Breast epithelium (tissue), 4 donors: ENCODE measurements around the gene RERG. TPM values are rescaled to one million over a fixed set of nuclear protein-coding genes. Genes with fewer than 3 reads are reported as not detected.

Source experiments
- DNase-seq, 2 donors: peaks; one replicate each; pipeline ENCODE4 v3.0.0-alpha.2; 2019; ENCODE audit warnings: low spot score in 2 of 2
- H3K27ac ChIP-seq, 2 donors: fragments of 200-600 bp; sonication (generic) in 1 of 2; one replicate each; pipeline ENCODE4 v1.5.1; 2016 to 2019; ENCODE audit warnings: mild to moderate bottlenecking in 1 of 2
- H3K27me3 ChIP-seq, 2 donors: fragments of 200-600 bp; sonication (generic) in 1 of 2; one replicate each; pipeline versions ENCODE4 v1.5.1 to v1.6.0; 2017 to 2019; ENCODE audit warnings: control low read depth in 1 of 2, mild to moderate bottlenecking in 1 of 2
- H3K36me3 ChIP-seq: fragments of 200-600 bp; one replicate; pipeline ENCODE4 v1.5.1; 2019
- H3K4me1 ChIP-seq, 2 donors: fragments of 200-600 bp; sonication (generic); one replicate each; pipeline ENCODE4 v1.5.1; 2016 to 2019; ENCODE audit warnings: control low read depth in 1 of 2
- H3K4me3 ChIP-seq, 3 donors: fragments of 200-600 bp; sonication (generic); 1 replicate in 2 of 3; 2 replicates in 1 of 3; pipeline ENCODE4 v1.5.1; 2016 to 2019; ENCODE audit warnings: mild to moderate bottlenecking in 3 of 3, moderate library complexity in 2 of 3
- H3K9me3 ChIP-seq, 2 donors: fragments of 200-600 bp; sonication (generic) in 1 of 2; one replicate each; pipeline ENCODE4 v1.5.1; 2016 to 2019; ENCODE audit warnings: control low read depth in 1 of 2
- POLR2A ChIP-seq: fragments of 450-650 bp; IDR thresholded peaks from one replicate; pipeline ENCODE4 v1.6.1; 2016; ENCODE audit warnings: antibody characterized with exemption, mild to moderate bottlenecking, moderate library complexity
- POLR2AphosphoS5 ChIP-seq, 3 donors: sonication (generic); formaldehyde crosslinking; IDR thresholded peaks; one replicate each; pipeline ENCODE4 v1.6.1; 2017; ENCODE audit warnings: antibody characterized with exemption in 3 of 3
- intact Hi-C: fragments of 100-400 bp; cut with DNase I; formaldehyde crosslinking; loops from one replicate; pipeline ENCODE4 v1.15.1; 2023; ENCODE audit warnings: low total_unique reads
- total RNA-seq, 3 donors: library from RNA; depleted of rRNA; stranded (reverse); fragments of >200 nt; gene quantifications; one replicate each; pipeline ENCODE4 v1.1.0, GENCODE V29; 2016
- TF ChIP-seq, protein P1 (sequence below), 3 donors: fragments of 450-650 bp; IDR thresholded peaks; one replicate each; pipeline ENCODE4 v1.5.1; 2016 to 2017; ENCODE audit warnings: antibody characterized with exemption in 3 of 3, mild to moderate bottlenecking in 3 of 3, moderate library complexity in 3 of 3

The RERG gene
- total RNA-seq, 3 donors from 2014 or later: 16.3 to 126 (median 60.0) TPM

DNA sequence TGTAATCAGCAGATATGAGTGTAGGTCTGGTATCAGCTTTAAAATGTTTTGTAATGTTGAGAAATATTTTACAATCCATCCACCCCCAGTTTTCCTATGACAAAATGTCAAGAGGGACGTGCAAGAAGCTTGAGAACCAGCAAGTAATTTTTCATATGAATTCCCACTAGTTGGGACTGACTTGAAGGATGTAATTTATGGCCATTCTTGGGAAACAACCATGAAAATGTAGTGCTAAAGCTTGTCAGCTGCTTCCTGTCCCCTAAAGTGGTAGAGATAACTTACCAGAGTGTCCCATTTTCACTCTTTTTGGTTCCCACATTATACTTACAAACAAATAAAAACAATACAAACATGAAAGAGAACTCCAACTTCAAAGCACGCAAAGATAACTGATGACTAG lies 63.9 kb downstream of the RERG start:
- TF ChIP-seq, protein P1, sequence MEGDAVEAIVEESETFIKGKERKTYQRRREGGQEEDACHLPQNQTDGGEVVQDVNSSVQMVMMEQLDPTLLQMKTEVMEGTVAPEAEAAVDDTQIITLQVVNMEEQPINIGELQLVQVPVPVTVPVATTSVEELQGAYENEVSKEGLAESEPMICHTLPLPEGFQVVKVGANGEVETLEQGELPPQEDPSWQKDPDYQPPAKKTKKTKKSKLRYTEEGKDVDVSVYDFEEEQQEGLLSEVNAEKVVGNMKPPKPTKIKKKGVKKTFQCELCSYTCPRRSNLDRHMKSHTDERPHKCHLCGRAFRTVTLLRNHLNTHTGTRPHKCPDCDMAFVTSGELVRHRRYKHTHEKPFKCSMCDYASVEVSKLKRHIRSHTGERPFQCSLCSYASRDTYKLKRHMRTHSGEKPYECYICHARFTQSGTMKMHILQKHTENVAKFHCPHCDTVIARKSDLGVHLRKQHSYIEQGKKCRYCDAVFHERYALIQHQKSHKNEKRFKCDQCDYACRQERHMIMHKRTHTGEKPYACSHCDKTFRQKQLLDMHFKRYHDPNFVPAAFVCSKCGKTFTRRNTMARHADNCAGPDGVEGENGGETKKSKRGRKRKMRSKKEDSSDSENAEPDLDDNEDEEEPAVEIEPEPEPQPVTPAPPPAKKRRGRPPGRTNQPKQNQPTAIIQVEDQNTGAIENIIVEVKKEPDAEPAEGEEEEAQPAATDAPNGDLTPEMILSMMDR (IDR thresholded peaks at IDR 0.05): no peak
- TF ChIP-seq POLR2A (no peak), POLR2AphosphoS5 (IDR thresholded peaks at IDR 0.05) (no peak)
- intact Hi-C loops: loop anchor here (10.0 kb wide), 1 partner anchor 48 kb away; no protein-coding TSS in a partner anchor
- peaks cover 5 to 8% of the 10 kb centered on the region in 2 donors for H3K4me1 ChIP-seq
- no peak for DNase-seq
- peak overlapping the region in 1 of 2 donors; percentile 56 for H3K27ac ChIP-seq
- H3K9me3 ChIP-seq: no peaks in the 10 kb centered on the region
- H3K36me3 ChIP-seq: no peaks in the 10 kb centered on the region
- H3K4me3 ChIP-seq: no peak overlapping the region
- H3K27me3 ChIP-seq: no peaks in the 10 kb centered on the region

DNA sequence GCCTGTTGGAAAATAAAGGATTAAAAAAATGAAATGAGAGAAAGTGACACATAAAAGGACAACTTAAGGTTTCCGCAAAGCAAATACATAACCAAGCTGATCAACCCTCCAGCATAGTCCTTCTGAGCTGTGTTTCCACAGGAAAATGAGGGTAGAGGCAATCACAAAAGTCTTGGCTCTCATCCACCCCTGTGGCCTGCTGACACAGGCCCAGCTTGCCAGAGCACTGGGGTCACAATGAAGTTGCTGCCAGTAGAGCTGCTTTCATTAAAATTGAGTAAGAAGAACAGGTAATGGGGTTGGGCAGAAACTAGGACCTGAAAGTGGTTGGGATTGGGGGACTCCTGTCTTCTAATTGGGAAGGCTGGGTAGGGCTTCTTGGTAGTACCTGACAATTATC lies 65.9 kb downstream of the RERG start:
- Histone ChIP-seq H3K4me3 (no peak overlapping the region), H3K27me3 (no peaks in the 10 kb centered on the region), H3K36me3 (no peaks in the 10 kb centered on the region), H3K9me3 (no peaks in the 10 kb centered on the region), H3K4me1 (peaks cover 11 to 13% of the 10 kb centered on the region in 2 donors), H3K27ac (peak overlapping the region; percentile 79 to 87)
- intact Hi-C loops: loop anchor here (10.0 kb wide), 1 partner anchor 50 kb away; no protein-coding TSS in a partner anchor
- TF ChIP-seq, protein P1 (IDR thresholded peaks at IDR 0.05): no peak
- TF ChIP-seq POLR2AphosphoS5 (IDR thresholded peaks at IDR 0.05) (no peak), POLR2A (no peak)
- DNase-seq: peak in 1 of 2 donors; percentile 35

DNA sequence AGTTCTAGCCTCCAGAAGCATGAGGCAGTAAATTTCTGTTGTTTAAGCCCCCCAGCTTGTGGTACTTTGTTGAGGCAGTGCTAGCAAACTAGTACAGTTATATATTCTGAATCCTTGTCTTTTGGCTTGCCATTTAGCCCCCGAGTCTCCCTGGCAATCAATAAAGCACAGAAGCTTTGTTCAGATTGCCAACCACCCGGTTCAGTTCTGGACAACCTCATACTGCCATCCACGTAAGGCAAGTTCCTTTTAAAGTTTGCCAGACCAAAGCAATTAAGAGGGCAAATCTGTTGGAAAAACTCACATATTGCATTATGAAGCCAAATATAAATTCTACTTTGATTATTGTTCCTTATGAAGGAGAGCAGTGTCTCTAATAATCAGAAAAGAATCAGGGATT lies 67.1 kb downstream of the RERG start:
- intact Hi-C loops: loop anchor here (10.0 kb wide), 1 partner anchor 51 kb away; no protein-coding TSS in a partner anchor
- H3K9me3 ChIP-seq: no peaks in the 10 kb centered on the region
- no peak overlapping the region for H3K4me3 ChIP-seq
- H3K27me3 ChIP-seq: no peaks in the 10 kb centered on the region
- no peak for TF ChIP-seq POLR2AphosphoS5 (IDR thresholded peaks at IDR 0.05)
- TF ChIP-seq, protein P1 (IDR thresholded peaks at IDR 0.05): no peak
- TF ChIP-seq POLR2A: no peak
- peaks cover 11 to 13% of the 10 kb centered on the region in 2 donors for H3K4me1 ChIP-seq
- DNase-seq: no peak
- peak overlapping the region; percentile 74 to 79 for H3K27ac ChIP-seq
- H3K36me3 ChIP-seq: no peaks in the 10 kb centered on the region

DNA sequence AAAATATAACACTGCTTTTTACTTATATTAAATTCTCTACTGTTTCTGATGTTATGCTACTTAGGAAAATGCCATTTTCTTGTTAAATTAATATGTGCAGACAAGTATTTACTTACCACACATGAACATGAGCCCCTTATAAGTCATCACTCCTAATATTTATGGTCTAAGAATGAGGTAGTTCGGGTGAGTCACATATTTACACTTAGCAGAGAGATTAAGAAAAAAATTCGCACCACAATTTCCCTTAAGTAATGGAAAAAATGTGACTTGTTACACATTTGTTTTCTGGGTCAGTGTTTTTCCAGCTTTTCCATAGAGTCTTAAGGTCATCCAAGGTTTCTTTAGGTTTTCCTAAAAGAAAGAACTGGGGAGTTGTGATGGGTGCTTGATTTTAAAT lies 68.3 kb downstream of the RERG start:
- peak overlapping the region; percentile 74 to 79 for H3K27ac ChIP-seq
- no peaks in the 10 kb centered on the region for H3K27me3 ChIP-seq
- DNase-seq: no peak
- no peaks in the 10 kb centered on the region for H3K9me3 ChIP-seq
- no peak overlapping the region for H3K4me3 ChIP-seq
- H3K4me1 ChIP-seq: peaks cover 11 to 13% of the 10 kb centered on the region in 2 donors
- no peaks in the 10 kb centered on the region for H3K36me3 ChIP-seq
- TF ChIP-seq, protein P1 (IDR thresholded peaks at IDR 0.05): no peak
- no peak for TF ChIP-seq POLR2A
- no peak for TF ChIP-seq POLR2AphosphoS5 (IDR thresholded peaks at IDR 0.05)
- intact Hi-C loops: loop anchor here (10.0 kb wide), 1 partner anchor 52 kb away; no protein-coding TSS in a partner anchor

DNA sequence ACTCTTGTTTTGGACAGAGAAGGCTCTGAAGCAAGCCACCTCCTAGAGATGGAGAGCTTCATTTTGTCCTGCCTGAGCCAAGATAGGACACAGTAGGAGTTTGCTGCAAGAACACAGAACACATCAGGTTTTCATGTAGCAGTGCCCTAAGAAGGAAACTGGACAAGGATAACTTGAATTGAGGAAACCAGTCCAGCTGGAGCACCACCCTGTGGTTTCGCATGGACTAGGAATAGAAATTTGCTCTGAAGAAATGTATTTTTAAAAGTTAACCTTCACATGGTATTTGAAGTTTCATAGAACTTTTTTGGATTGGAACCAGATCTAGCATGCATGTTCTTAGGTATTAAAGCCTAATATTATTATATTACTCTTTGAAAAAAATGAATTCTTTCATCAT lies 68.8 kb downstream of the RERG start:
- peaks cover 11 to 13% of the 10 kb centered on the region in 2 donors for H3K4me1 ChIP-seq
- intact Hi-C loops: loop anchor here (10.0 kb wide), 1 partner anchor 52 kb away; no protein-coding TSS in a partner anchor
- no peaks in the 10 kb centered on the region for H3K36me3 ChIP-seq
- H3K27me3 ChIP-seq: no peaks in the 10 kb centered on the region
- DNase-seq: no peak
- H3K27ac ChIP-seq: peak overlapping the region; percentile 74 to 79
- TF ChIP-seq, protein P1 (IDR thresholded peaks at IDR 0.05): peak in 2 of 3 donors; percentile 19 to 47
- no peak for TF ChIP-seq POLR2A
- H3K4me3 ChIP-seq: no peak overlapping the region
- H3K9me3 ChIP-seq: no peaks in the 10 kb centered on the region
